Measurements from ENCODE around the gene C4BPB. TPM values are rescaled to one million over a fixed set of nuclear protein-coding genes. Genes with fewer than 3 reads are reported as not detected.

The C4BPB gene
- total and polyA plus RNA-seq, 2 of the 13 experiments (the other 11 are each of a cell fraction or from before 2014, with no cell fraction given): 155 to 266 TPM

GRCh38 chr1:207052911-207053769 is 35.5 kb upstream of the C4BPB start, which contains the start of gene PFKFB2 (continued):
- no peak for TF ChIP-seq ZNF207 (IDR thresholded peaks at IDR 0.05; ENCODE audit: borderline replicate concordance)
- no peak for TF ChIP-seq SYNCRIP (IDR thresholded peaks at IDR 0.05; ENCODE audit: insufficient read depth, low read depth, low read length)
- TF ChIP-seq JARID2 (CRISPR knock-in tag; IDR thresholded peaks at IDR 0.05; ENCODE audit: insufficient replicate concordance): no peak
- TF ChIP-seq TRIM22 (IDR thresholded peaks at IDR 0.05): no peak
- 0 out of 2 replicates have a peak, but pooled peaks have one; percentile 51 for TF ChIP-seq PAXIP1 (CRISPR knock-in tag; conservative IDR thresholded peaks at IDR 0.05)
- TF ChIP-seq BCL6 (CRISPR knock-in tag; IDR thresholded peaks at IDR 0.05): peak; percentile 25; the same call in 1 of the 2 replicates
- TF ChIP-seq MIER3 (CRISPR knock-in tag; IDR thresholded peaks at IDR 0.05; ENCODE audit: borderline replicate concordance): no peak
- peak; percentile 85 for TF ChIP-seq DRAP1 (CRISPR knock-in tag; IDR thresholded peaks at IDR 0.05)
- TF ChIP-seq ZC3H4 (CRISPR knock-in tag; IDR thresholded peaks at IDR 0.05; ENCODE audit: borderline replicate concordance): no peak
- TF ChIP-seq FOXP4 (CRISPR knock-in tag; IDR thresholded peaks at IDR 0.05): no peak
- TF ChIP-seq MAX (IDR thresholded peaks at IDR 0.05): no peak
- no peak for TF ChIP-seq MBD4 (IDR thresholded peaks at IDR 0.05; ENCODE audit: borderline replicate concordance, low read length)
- TF ChIP-seq CREM (IDR thresholded peaks at IDR 0.05): peak; percentile 61
- TF ChIP-seq CREM (CRISPR knock-in tag; IDR thresholded peaks at IDR 0.05): no peak
- no peak for TF ChIP-seq ONECUT2 (CRISPR knock-in tag; IDR thresholded peaks at IDR 0.05)
- peak; percentile 21; the same call in 1 of the 2 replicates for TF ChIP-seq ARID5B (CRISPR knock-in tag; IDR thresholded peaks at IDR 0.05)
- 0 out of 2 replicates have a peak, but pooled peaks have one; percentile 62 for TF ChIP-seq ZNF20 (CRISPR knock-in tag; IDR thresholded peaks at IDR 0.05)
